HG03432 (cell line): ENCODE data around the gene STARD13.

ENCODE experiments used
- ATAC-seq: cut with Tn5 transposase; IDR thresholded peaks from one replicate; pipeline ENCODE4 v1.9.1; 2021; ENCODE audit warnings: mild to moderate bottlenecking, moderate library complexity; ENCODE audit not compliant: unreplicated experiment

STARD13 gene, protein sequence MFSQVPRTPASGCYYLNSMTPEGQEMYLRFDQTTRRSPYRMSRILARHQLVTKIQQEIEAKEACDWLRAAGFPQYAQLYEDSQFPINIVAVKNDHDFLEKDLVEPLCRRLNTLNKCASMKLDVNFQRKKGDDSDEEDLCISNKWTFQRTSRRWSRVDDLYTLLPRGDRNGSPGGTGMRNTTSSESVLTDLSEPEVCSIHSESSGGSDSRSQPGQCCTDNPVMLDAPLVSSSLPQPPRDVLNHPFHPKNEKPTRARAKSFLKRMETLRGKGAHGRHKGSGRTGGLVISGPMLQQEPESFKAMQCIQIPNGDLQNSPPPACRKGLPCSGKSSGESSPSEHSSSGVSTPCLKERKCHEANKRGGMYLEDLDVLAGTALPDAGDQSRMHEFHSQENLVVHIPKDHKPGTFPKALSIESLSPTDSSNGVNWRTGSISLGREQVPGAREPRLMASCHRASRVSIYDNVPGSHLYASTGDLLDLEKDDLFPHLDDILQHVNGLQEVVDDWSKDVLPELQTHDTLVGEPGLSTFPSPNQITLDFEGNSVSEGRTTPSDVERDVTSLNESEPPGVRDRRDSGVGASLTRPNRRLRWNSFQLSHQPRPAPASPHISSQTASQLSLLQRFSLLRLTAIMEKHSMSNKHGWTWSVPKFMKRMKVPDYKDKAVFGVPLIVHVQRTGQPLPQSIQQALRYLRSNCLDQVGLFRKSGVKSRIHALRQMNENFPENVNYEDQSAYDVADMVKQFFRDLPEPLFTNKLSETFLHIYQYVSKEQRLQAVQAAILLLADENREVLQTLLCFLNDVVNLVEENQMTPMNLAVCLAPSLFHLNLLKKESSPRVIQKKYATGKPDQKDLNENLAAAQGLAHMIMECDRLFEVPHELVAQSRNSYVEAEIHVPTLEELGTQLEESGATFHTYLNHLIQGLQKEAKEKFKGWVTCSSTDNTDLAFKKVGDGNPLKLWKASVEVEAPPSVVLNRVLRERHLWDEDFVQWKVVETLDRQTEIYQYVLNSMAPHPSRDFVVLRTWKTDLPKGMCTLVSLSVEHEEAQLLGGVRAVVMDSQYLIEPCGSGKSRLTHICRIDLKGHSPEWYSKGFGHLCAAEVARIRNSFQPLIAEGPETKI

DNA sequence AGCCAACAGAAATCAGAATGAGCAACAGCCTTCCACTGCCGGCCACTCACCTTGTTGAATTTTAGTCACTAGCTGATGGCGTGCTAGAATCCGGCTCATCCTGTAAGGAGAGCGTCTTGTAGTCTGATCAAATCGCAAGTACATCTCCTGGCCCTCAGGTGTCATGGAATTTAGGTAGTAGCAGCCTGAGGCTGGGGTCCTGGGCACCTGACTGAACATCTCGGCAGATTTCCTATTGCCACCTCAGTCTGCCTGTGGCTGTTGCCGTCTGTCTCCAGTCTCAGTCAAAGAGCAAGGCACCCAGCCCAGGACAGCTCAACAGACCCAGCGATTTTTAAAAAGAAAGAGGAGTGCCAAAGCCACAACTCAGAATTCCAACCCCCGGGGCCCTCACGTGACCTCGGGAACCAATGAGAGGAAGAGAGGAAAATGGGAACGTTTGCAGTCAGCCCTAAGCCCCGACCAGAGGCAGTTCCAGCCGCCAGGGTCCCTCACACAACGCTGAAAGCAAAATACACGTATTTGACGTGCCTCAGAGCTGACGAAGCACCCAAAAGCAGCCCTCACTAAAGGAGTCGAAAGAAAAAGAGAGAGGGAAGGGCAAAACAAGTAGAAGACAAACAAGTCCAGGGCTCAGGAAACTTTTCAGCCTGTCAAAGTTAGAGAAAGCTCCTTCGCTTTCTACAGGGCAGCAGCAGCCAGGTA, at the start of gene STARD13:
Gene STARD13, minus strand, starts transcription at position 336 of the 705 bp plus-strand sequence. Its CDS starts 117 bp downstream, at position 219.
- ATAC-seq, result peak; percentile 85

DNA sequence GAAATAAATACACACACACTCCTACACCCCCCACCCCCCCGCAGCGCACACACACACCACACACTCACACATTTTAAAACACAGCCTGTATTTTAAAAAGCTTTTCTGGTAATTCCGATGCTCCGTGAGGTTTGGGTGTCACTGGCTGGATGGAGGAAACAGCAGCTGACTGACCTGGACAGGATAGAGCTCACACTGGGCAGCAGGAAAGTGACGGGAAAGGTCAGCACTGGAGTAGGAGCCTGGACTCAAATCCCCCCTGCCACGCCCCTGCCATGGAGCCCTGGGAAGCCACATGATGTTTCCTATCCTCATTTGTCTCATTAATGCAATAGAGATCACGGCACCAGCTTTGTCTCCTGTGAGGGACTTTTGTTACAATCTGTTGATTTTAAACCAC, 49.3 kb upstream of the STARD13 start:
- ATAC-seq, result no peak

DNA sequence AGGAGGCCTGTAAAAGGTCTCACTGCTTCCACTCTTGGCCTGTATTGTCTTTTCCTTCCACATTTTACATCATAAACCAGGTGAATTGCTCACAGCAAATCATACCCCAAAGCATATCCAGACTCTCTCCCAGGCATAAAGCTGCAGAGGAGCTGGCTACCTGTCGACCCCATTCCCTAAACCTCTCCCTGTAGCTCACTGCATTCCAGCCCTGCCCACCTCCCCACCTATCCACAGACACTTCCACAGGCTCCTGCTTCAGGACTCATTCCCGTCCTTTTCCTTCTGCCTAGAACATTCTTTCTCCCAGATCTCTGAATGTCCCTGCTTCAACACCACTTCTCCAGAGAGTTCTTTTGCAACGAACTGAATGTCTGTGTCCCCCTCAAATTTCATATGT, 46.4 kb upstream of the STARD13 start:
- ATAC-seq, result no peak

DNA sequence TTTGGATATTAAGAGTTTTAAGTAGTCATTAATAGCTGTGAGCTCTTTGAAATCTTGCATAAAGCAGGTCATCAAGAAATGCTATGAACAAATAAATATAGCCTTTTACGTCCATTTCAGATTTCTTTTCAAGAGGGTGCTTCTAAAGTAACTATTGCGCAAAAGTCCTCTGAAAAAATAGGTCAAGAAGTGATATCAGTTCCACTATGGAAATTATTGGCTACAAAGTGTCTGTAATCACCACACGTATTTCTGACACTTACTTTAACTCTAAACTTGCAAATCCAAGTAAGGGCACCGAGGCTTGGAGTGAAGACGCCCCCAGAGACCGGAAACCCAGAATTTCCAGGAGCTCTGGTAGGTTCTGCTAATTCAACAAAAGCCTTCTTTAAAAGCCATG, 44.9 kb upstream of the STARD13 start:
- no peak for ATAC-seq

DNA sequence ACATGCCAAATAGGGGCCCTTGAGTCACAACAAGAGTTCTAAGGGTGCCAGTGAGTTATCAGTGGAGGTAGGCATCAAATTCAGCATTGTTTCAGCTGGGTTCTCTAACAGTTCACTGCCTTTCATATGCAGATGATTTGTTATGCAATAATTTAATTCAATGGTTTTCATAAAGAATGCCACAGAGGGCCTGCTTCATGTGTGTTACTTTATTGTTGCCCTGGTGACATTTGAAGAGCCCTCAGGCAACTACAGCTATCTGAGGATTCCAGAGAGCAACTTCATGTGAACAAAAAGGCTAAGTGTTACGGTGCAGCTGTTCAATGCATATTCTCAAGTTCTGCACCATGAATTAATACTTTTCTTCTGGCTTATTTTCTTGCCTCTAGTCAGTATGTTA, 43.1 kb upstream of the STARD13 start:
- ATAC-seq, result no peak

DNA sequence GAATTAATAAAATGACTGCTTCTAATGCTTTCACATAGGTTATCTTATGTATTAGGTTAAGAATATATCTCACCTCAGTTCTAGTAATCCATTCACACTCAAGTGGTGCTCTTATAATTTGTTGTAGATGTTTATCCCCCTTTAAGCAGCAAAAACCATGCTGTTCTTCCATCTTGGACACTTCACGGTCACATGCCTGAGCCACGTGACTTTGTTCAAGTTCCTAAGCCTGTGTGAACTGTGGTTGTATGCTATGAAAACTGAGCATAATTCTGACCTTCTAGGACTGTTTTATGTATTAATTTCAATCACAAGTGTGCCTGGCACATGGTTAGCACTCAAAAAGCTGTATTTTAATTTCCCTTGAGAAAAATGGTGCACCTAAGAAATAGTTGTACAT, 41.2 kb upstream of the STARD13 start:
- ATAC-seq, result no peak

DNA sequence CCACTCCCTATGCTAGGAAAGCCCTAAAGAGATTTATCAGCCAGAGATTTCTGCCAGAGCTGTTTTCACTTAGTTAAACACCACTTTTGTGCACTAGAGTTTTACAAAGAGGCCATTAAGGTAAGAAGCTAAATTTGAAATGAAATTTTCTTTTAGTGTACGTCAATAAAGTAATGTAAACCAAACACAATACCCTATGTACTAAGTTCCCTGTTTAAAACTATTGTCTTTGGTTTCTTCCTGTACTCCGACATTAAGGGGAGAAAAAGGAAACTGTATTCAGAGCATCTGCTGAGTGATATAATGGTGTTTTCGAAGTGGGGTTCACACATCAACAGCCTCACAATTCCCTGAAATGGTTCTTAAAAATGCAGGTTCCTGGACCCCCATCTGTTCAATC, 40.7 kb upstream of the STARD13 start:
- ATAC-seq, result no peak

DNA sequence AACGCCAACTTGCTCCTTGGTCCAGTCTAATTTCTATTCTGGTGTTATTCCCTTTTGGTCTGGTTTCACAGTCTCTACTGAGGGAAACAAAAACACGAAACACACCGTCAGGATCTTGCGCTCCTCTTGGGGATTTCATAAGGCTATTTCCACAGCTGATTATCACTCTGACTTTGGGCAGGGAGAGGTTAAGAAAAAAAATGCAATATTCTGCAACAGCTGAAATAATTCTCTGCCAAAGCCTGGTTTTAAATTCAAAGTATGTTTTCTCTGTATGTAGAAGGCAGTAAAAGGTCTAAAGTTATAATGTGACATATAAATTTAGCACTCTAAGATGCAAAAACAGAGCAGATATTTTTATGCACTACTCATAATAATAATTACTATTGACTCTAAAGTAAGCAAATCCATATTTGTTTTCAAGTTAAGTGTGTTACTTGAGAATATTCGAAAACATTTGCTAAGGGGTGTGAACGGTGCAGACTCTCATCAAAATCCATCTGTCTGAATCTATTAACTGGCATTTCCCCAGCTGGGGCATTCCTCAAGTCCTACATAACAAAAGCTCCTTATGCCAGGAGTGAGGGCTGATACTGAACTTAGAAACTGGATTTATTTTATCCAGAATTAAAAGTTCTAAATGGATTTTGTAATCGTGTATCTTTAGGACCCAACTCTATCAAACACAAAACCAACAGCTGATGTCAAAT, 38.4 kb upstream of the STARD13 start:
- no peak for ATAC-seq

DNA sequence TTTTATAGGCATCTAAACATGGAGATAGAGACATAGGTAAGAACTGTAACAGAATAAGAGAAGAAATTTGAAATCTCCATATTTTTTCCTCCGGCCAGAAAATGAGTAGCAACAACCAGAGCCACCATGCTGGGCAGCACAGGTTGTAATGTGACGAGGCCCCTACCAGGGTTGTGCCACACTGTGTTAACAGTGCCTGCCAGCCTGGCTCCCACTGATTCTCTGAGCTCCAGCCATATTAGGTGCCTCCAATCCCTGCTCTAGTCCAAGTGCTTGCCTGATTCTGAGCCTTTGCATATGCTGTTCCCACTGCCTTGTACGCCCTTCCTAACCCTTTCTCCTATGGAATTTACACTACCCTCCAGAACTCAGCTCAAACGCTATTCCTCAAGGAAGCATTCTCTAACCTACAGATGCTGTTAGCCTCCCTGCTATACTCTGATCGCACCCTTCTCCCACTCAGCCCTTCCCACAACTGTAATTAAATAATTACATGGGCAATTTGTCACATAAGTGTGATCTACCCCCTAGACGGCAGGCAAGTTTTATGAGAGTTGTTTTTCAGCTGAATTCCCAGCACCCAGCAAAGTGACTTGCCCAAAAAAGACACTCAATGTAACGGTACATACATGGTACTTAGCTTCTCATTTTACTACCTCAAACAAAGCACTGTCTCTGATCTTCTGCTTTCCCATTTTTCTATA, 37.6 kb upstream of the STARD13 start:
- no peak for ATAC-seq

DNA sequence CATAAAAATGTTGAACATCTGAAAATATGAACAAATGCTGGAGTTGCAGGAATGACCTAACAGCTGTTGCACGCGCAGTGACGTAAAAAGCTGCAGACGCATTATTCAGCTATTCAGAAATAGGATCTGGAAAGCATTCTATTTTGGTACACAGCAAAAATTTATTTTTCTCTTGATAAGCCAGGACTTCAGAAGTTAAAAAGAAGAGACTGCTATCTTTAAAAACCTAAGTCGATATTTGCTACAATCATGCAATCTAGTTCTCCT, 36.9 kb upstream of the STARD13 start:
- no peak for ATAC-seq

DNA sequence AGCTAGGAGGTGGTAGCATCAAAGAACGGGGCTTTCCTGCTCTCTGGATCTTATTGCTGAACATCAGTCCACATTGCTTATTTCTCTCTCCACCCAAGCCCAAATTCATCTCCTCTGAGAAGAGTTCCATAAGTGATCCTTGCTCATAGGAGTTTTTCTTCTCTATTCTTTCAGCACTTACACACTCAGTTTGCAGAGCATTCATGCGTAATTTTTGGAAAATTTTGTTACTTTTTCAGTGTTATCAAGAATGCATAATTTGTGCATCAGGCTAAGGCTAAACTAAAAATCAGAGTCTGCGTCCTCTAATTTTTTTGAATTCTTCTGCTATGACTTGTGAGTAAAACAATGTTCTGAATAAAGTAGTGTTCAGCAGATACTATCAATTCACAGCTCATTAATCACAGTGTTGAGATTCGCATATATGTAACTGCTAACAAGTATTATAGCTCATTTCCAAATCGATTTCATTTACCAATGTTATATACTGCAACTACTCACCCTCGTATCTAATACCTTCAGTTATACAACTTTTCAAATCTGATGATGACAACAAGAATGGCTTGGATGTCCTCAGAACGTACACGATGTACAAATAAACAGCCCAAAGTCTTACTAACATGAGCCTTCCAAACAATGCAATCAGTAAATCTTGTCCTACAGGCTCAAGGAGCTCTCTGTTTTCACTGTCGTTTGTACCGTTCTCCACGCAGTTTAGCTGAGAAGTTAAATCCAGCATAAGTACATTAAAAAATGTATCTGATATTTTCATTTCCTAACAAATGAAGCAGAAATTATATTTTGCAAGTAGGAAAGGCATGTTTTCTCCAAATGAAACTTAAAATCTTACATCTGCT, 36.4 kb upstream of the STARD13 start:
- no peak for ATAC-seq

DNA sequence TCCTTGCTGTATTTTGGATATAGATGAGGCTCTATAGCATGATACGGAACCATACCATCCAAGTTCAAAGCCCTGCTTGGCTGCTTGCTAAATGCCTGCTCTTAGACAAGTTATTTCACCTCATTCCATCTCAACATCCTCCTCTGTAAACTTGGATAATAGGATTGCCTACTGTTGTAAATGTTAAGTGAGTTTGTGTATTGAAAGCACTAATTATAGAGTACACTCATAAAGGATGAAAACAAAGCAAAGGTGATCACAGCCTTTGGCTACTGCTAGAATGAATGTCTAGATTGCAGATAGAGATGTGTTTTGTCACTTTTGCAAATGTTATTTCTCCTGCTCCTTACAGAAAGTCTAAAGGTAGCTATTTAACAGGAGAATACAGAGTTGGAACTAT, 34.3 kb upstream of the STARD13 start:
- ATAC-seq, result no peak

DNA sequence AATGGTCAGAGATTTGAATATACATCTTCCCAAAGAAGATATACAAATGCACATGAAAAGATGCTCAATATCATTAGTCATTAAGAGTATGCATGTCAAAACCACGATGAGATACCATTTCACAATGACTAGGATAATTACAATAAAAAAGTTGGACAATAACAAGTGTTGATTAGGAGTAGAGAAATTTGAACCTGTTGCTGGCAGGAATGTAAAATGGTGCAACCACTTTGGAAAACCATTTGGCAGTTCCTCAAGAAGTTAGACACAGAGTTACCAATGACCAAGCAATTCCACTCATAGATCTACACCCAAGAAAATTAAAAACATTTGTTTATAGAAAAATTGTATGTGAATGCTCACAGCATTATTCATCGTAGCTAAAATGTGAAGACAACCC, 33.2 kb upstream of the STARD13 start:
- no peak for ATAC-seq

DNA sequence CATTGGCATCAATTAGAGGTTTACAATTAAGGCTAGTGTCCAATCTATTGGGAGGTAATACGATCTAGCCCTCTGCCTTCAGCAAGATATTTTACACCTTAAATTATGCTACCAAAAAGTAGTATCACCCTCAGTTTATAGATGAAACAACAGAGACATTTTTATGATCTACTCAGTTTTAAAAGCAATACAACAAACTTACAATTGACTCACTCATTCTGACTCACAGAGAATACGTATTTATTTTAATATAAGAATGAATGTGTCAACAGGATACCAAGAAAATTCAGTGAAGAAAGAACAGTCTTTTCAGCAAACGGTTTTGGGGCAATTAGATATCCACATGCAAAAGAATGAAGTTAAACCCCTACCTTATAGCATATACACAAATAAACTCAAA, 32.5 kb upstream of the STARD13 start:
- ATAC-seq, result no peak

DNA sequence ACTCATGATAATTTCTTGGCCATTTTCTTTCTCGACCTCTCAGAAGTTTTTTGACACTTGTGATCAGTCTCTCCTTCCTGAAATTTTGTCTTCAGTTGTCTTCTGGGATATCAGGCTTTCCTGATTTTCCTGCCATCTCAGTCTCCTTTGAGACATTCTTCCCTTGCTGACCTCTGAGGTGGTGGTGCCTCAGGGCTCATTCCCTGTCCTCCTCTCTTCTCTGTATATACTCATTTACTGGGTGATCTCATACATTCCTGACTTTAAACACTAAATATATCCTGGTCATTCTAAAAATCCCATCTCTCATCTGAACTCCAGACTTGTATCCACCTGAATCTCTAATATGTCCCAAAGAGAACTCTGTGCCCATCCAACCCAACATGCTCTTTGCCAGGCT, 31.3 kb upstream of the STARD13 start:
- no peak for ATAC-seq

DNA sequence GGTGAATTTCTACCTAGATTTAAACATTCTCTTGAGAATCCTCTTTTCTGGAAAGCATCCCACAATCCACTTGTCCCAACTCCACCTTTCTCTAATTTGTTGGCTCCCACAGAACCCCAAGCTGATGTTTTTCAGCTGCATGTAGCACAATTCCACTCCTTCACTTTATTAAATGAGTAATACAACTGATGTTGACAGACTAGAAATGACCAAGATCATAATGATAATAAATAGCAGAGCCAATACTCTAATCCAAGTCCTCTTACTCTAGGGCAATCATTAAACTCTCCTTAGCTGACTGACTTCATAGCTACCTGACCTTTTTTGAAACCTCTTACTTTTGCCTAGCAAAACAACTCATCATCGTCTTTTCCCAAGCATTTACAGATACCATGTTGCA, 27.9 kb upstream of the STARD13 start:
- ATAC-seq, result no peak

DNA sequence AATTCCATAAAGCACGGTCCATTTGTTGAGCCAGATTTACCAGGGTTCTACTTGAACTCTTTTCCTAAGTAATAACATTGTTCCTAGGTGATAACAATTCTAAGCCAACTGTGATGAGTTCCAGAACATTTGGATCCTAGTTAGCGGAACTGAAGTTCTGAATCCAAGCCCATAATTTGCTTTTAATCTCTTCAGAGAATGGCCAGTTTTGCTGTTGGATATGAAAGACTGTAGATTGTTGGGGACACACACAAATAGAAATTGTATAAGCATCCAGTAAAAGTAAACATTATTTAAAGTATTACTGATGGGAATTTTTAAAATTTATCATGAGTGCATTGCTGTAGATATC, 27.3 kb upstream of the STARD13 start:
- ATAC-seq, result no peak

DNA sequence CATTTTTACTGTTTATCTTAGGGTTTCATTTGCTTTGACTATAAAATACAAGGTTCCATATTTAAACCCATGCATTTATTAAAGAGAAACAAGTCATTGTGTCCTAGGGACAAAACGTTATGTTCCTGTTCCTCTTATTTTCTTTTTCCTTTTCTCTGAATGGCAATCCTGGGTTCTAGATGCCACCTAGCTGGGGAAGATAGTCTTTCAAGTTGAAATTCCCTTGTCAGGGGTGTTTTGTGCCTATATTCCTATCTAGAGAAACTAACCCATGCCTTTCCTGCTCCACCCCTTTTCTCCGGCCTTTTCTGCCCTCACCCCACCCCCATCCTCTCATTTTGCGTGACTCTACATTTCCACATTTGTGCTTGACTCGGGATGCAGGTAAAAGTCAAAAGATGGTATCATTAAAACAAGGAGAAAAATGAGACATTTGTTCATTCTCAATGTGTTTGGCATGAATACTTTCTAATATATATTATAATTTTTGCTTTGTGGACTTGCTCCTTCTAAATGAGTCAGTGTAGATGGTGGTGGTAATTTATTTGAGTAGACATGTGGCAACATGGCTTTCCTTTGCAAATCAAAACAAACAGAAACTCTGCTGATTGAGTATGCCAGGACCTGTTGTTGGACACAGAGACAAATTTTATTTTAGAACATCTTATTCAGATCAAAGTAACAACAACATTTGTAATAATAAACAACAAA, 26.8 kb upstream of the STARD13 start:
- no peak for ATAC-seq

DNA sequence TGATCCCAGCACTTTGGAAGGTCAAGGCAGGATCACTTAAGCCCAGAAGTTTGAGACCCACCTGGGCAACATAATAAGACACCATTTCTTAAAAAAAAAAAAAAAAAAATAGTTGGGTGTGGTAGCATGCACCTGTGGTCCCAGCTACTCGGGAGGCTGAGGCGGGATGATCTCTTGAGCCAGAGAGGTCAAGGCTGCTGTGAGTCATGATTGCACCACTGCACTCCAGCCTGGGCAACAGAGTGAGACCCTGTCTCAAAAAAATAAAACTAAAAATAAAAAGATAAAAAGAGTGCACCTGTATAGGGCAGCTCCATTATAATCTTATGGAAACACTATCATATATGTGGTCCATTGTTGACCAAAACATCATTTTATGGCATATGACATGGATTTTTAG, 25.5 kb upstream of the STARD13 start:
- ATAC-seq, result no peak
